MCF 10A (cell line): ENCODE results near the gene BPIFA2. TPM values are rescaled to one million over a fixed set of nuclear protein-coding genes. Genes with fewer than 3 reads are reported as not detected.

ENCODE experiments used
- BruUV-seq: library from RNA; stranded (reverse); fragments of 400-500 nt; replicated peaks from 2 replicates; lab custom pipeline; 2021; lab: Mats Ljungman, UMichigan
- CTCF ChIA-PET: fragments of 300-600 bp; sonication (Branson Sonifier 250); formaldehyde crosslinking; extraction: SDS; loops from one replicate; lab custom pipeline; 2021; ENCODE audit warnings: antibody characterized with exemption, inconsistent platforms; lab: Yijun Ruan, JAX
- POLR2A ChIA-PET: fragments of 300-600, 350-650 bp; sonication (Branson Sonifier 250); formaldehyde crosslinking; extraction: SDS; loops from one replicate; lab custom pipeline; 2020; ENCODE audit warnings: antibody characterized with exemption, inconsistent platforms; lab: Yijun Ruan, JAX
- DNase-seq: peaks from one replicate; pipeline ENCODE4 v3.0.0-alpha.2; 2018; ENCODE audit not compliant: unreplicated experiment
- H3K27ac Mint-ChIP-seq: one replicate; pipeline ENCODE4 v1.8.0; 2022; ENCODE audit warnings: mild to moderate bottlenecking, low read depth, mixed read lengths; ENCODE audit not compliant: unreplicated experiment
- H3K27me3 Mint-ChIP-seq: one replicate; pipeline ENCODE4 v1.8.0; 2022; ENCODE audit warnings: mixed read lengths; ENCODE audit not compliant: insufficient read depth, unreplicated experiment
- H3K36me3 Mint-ChIP-seq: one replicate; pipeline ENCODE4 v1.8.0; 2022; ENCODE audit warnings: mild to moderate bottlenecking, moderate library complexity, mixed read lengths; ENCODE audit not compliant: insufficient read depth, unreplicated experiment
- H3K4me1 Mint-ChIP-seq: one replicate; pipeline ENCODE4 v1.8.0; 2022; ENCODE audit warnings: mixed read lengths; ENCODE audit not compliant: insufficient read depth, unreplicated experiment
- H3K4me3 Mint-ChIP-seq: one replicate; pipeline ENCODE4 v1.8.0; 2022; ENCODE audit warnings: mild to moderate bottlenecking, moderate library complexity, mixed read lengths; ENCODE audit not compliant: unreplicated experiment
- H3K9me3 Mint-ChIP-seq: one replicate; pipeline ENCODE4 v1.8.0; 2022; ENCODE audit warnings: mixed read lengths; ENCODE audit not compliant: unreplicated experiment
- CTCF ChIP-seq: fragments of 200-600 bp; IDR thresholded peaks from one replicate; pipeline ENCODE4 v1.8.0; 2022; ENCODE audit warnings: antibody characterized with exemption, mild to moderate bottlenecking; ENCODE audit not compliant: unreplicated experiment
- intact Hi-C: fragments of 100-400 bp; cut with micrococcal nuclease; formaldehyde crosslinking; loops from 2 replicates; pipeline ENCODE4 v1.14.1; 2022
- total RNA-seq: library from RNA; stranded (reverse); gene quantifications from 2 replicates; pipeline ENCODE4 v1.2.3, GENCODE V29; 2022

BPIFA2 gene
- total RNA-seq, 1 experiment from 2014 or later, result not detected

GRCh38 chr20:33192912-33193501, 25.0 kb downstream of the BPIFA2 start:
- Mint-ChIP-seq H3K36me3 (no peaks in the 10 kb centered on the region), H3K9me3 (no peaks in the 10 kb centered on the region), H3K27me3 (peaks cover 45% of the 10 kb centered on the region), H3K4me3 (no peak overlapping the region), H3K4me1 (no peaks in the 10 kb centered on the region), H3K27ac (no peak overlapping the region)
- no TSS peak for BruUV-seq
- intact Hi-C loops, result no loop called here
- no peak for TF ChIP-seq CTCF
- no peak for DNase-seq
- ChIA-PET POLR2A (no interaction called here), CTCF (no interaction called here)

GRCh38 chr20:33199026-33199425, 31.1 kb downstream of the BPIFA2 start:
- Mint-ChIP-seq H3K4me1 (no peaks in the 10 kb centered on the region), H3K27me3 (peaks cover 57% of the 10 kb centered on the region), H3K9me3 (no peaks in the 10 kb centered on the region), H3K36me3 (no peaks in the 10 kb centered on the region), H3K4me3 (no peak overlapping the region), H3K27ac (no peak overlapping the region)
- TF ChIP-seq CTCF, result no peak
- DNase-seq, result no peak
- CTCF ChIA-PET, result interaction anchor here (0.8 to 1.2 kb wide), 2 partner anchors 8 to 22 kb away, joined by 3 to 4 read pairs; no protein-coding TSS in a partner anchor
- BruUV-seq, result no TSS peak
- POLR2A ChIA-PET, result interaction anchor here (0.9 kb wide), 1 partner anchor 11 kb away, joined by 3 read pairs; no protein-coding TSS in a partner anchor
- intact Hi-C loops, result no loop called here

- no peaks in the 10 kb centered on the region for H3K9me3 Mint-ChIP-seq
- no peak for DNase-seq
- ChIA-PET POLR2A (no interaction called here), CTCF (no interaction called here)
- no peaks in the 10 kb centered on the region for H3K36me3 Mint-ChIP-seq
- no TSS peak for BruUV-seq
- TF ChIP-seq CTCF, result no peak
- no peaks in the 10 kb centered on the region for H3K4me1 Mint-ChIP-seq
- intact Hi-C loops, result no loop called here
- no peak overlapping the region for H3K27ac Mint-ChIP-seq
- no peak overlapping the region for H3K4me3 Mint-ChIP-seq
- peaks cover 87% of the 10 kb centered on the region for H3K27me3 Mint-ChIP-seq
These were observed 34.5 kb downstream of the BPIFA2 start for GRCh38 chr20:33202451-33202850.

GRCh38 chr20:33203444-33203843, 35.5 kb downstream of the BPIFA2 start:
- ChIA-PET CTCF (interaction anchor here (0.6 to 1.2 kb wide), 3 partner anchors 96 to 1259 kb away, joined by 3 read pairs; no protein-coding TSS in a partner anchor), POLR2A (interaction anchor here (0.7 kb wide), 1 partner anchor 203 kb away, joined by 4 read pairs; no protein-coding TSS in a partner anchor)
- H3K36me3 Mint-ChIP-seq, result no peaks in the 10 kb centered on the region
- H3K27ac Mint-ChIP-seq, result no peak overlapping the region
- BruUV-seq, result no TSS peak
- H3K4me3 Mint-ChIP-seq, result no peak overlapping the region
- peaks cover 89% of the 10 kb centered on the region for H3K27me3 Mint-ChIP-seq
- intact Hi-C loops, result no loop called here
- H3K9me3 Mint-ChIP-seq, result no peaks in the 10 kb centered on the region
- H3K4me1 Mint-ChIP-seq, result no peaks in the 10 kb centered on the region
- no peak for DNase-seq
- TF ChIP-seq CTCF, result no peak
